Fibroblast of pulmonary artery (primary cell): ENCODE data around the gene PTBP2.

ENCODE experiments used
- DNase-seq: peaks from one replicate; pipeline ENCODE4 v3.0.0-alpha.2; 2010; ENCODE audit warnings: low read depth
- H3K4me3 ChIP-seq: replicated peaks from 2 replicates; pipeline ENCODE4 v1.5.1; 2011; ENCODE audit warnings: low read depth, mild to moderate bottlenecking, control low read depth, low read length, moderate library complexity
- TF ChIP-seq, protein P1 (sequence below): IDR thresholded peaks from 2 replicates; pipeline ENCODE4 v1.5.1; 2011; ENCODE audit warnings: mild to moderate bottlenecking, control low read depth, low read length, inconsistent platforms; ENCODE audit errors: missing control alignments

PTBP2 gene

DNA sequence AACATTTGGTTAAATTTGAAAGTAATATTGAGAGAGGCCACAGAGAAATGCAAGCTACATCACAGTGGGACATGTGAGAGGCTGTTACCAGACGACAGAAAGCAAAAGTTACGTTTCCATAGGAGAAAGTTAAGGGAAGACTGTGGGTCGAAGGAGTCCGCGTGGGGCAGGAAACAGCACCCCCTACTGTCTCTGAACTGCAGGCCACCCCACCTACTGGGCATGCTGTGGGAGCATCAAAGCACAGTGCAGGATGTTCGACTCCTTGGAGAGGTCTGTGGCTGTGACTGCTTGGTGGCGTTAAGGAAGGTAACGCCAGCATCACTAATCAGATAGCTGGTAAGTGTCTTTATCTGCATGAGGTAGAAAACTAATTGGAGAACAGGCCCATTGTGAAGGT lies 123.9 kb downstream of the PTBP2 start:
- DNase-seq = no peak
- TF ChIP-seq, protein P1, sequence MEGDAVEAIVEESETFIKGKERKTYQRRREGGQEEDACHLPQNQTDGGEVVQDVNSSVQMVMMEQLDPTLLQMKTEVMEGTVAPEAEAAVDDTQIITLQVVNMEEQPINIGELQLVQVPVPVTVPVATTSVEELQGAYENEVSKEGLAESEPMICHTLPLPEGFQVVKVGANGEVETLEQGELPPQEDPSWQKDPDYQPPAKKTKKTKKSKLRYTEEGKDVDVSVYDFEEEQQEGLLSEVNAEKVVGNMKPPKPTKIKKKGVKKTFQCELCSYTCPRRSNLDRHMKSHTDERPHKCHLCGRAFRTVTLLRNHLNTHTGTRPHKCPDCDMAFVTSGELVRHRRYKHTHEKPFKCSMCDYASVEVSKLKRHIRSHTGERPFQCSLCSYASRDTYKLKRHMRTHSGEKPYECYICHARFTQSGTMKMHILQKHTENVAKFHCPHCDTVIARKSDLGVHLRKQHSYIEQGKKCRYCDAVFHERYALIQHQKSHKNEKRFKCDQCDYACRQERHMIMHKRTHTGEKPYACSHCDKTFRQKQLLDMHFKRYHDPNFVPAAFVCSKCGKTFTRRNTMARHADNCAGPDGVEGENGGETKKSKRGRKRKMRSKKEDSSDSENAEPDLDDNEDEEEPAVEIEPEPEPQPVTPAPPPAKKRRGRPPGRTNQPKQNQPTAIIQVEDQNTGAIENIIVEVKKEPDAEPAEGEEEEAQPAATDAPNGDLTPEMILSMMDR = peak; percentile 54
- H3K4me3 ChIP-seq = no peak overlapping the region

DNA sequence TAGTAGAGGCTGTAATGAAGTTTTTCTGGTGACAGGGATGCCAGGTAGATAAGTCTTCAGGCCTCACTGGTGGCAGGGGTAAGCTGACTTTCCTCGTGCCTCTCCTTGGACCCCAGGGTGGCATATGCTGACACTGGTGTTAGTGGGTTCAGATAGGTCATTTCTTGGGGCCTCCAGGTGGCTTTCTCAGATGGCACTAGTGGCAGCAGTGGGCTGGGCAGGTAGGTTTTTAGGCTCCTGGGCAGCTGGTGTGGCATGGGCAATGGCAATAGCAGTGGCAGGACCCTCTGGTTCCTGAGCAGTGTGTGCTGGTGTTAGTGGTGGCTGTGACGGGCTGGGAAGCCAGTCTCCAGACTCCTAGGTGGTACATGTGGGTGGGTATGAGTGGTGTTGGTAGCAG lies 140.3 kb downstream of the PTBP2 start:
- H3K4me3 ChIP-seq = no peak overlapping the region
- TF ChIP-seq, protein P1 = no peak

DNA sequence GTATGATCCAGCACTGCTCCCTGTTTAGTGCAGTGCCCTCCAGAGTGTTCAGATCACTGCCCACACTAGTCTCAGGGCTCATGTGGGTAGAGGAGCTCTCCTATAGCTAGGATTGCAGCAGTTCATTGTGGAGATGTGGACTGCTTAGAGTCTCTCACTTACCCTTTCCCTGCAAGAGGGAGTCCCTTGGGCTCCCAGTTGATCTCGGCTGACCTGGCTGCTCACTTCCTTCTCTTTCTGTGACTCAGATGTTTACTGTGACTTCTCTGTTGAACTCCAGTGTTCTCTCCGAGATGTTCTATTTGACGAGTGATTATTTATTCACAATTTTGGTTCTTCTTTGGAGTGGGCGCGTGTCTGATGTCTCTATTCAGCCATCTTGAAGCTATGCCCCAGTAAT lies 141.9 kb downstream of the PTBP2 start:
- DNase-seq = peak; percentile 25
- TF ChIP-seq, protein P1 = no peak
- H3K4me3 ChIP-seq = no peak overlapping the region

More for the DNA sequence above, 140.3 kb downstream of the PTBP2 start:
- no peak for DNase-seq
